NK-92 treated with Interleukin-12 subunit alpha and Interleukin-12 subunit beta, amount 100 ng/mL, for 24 hours (cell line): ENCODE measurements around the gene IGF2.

Experiments
- DNase-seq: peaks from one replicate; lab custom pipeline; 2025; lab: John Stamatoyannopoulos, UW

Gene IGF2

GRCh38 chr11:2122907-2123627, 16.1 kb downstream of the IGF2 start:
- DNase-seq: no peak

DNA sequence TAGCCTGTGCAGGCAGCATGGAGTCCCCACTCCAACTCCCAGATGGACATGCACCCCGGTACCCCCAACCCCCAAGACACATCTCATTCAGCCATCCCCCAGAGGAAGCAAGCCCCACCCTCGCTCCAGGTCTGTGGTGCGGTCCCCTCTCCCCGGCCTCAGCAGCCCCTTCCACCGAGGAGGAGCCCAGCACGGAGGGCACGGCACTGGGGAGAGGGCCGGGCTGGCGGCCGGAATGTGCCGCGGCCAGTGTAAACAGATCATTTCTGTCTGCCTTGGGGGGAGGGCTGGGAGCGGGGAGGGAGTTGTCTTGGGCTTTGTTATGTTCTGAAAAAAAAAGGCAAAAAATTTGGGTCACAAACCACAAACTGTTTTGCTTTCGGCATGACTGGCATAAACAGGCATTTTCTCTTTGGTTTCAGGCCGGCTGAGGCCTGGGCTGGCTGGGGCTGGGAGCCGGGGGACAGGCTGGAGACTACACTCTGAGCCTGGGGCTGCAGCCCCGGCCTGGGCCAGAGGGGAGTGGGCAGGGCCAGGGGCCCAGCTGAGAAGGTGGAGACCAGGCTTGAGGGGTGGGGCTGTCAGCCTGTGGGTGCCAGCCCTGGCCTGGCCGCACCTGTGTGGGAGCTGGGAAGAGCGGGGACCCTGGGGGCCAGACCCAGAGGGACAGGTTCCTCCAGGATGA, 16.8 kb downstream of the IGF2 start:
- DNase-seq: no peak

GRCh38 chr11:2121227-2122130, 17.7 kb downstream of the IGF2 start:
- no peak for DNase-seq

DNA sequence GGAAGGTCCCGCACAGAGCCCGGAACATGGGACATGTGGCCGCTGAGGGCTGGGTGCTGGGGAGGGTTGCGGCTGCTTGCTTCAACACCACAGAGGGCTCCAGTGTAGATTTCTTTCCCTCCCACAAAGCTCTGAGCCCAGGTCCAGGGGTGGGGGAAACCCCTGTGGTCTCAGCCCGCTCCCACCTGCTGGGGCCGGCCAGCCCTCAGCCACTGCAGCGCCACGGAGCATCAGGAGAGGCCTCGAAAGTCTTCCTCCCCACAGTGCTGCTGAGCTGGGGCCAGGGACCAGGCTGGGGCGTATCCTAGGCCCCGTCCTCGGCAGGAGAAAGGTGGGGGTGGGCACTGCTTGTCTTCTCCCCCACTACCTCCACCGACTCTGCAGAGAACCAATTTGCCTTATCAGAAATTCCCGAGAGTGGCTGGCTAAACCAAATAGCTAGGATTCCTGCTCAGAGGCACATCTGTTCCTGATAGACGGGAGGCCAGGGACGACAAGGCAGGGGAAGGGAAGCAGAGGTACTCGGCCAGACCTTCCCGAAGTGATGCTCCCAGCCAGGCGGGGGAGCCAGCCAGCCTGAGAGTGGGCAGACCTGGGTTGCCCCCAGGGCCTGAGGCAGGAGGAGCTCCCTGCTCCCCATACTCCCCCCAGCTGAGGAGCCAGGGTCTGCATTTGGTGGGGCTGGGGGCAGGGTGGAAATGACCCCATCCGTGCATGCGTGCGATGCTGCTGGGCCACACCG, 18.7 kb downstream of the IGF2 start:
- no peak for DNase-seq

GRCh38 chr11:2118677-2119076, 20.5 kb downstream of the IGF2 start:
- DNase-seq: no peak

DNA sequence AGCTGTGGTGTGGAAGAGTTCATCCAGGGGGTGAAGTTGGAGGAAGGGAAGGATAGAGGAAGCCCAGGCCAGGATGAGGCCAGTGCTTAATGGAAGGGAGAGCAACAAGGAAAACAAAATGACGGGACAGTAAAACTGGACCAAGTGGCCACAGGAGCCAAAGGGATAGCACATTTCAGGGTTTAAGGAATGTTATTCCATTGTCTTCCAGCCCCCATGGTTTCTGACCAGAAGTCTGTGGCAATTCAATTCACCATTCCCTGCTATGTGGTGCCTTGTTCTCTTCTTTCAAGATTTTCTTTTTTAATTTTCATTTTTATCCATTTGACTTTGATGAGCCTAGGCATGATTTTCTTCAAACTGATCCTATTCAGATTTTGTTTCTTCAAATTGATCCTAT, 22.5 kb downstream of the IGF2 start:
- DNase-seq: no peak

DNA sequence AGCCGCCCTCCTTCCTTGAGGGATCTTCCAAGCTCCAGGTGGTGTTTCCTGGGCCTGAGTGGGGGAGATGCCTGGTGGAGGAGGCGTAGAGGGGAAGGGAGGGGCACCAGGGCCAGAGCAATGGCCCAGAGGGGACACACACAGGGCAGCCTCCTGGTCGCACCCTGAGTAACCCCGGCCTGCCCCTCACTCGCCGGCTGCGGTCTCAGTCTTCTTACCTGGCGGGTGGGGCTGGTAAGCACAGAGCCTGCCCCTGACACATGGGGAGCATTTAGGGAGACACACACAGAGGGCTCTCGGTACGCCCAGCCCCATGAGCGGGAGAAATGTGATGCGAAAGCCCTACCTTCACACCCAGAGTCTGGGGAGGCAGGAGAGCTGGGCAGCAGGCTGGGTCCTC, 23.9 kb downstream of the IGF2 start:
- DNase-seq: no peak

- DNase-seq: no peak
Observed at GRCh38 chr11:2114430-2115241, 24.6 kb downstream of the IGF2 start.

GRCh38 chr11:2113776-2114175, 25.4 kb downstream of the IGF2 start:
- no peak for DNase-seq

DNA sequence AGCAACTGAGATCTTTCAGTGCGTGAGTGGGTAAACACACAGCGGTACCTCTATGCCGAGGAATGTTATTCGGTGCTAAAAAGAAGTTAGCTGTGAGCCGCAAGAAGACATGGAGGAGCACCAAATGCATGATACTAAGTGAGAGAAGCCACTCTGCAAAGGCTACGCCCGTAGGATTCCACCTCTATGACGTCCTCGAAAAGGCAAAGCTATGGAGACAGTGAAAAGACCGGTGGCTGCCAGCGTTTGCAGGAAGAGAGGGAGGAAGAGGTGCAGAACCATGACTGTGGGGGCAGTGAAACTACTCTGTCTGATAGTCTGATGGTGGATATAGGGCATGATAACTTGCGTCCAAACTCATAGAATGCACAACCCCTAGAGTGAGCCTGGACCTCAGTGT, 28.7 kb downstream of the IGF2 start:
- no peak for DNase-seq

DNA sequence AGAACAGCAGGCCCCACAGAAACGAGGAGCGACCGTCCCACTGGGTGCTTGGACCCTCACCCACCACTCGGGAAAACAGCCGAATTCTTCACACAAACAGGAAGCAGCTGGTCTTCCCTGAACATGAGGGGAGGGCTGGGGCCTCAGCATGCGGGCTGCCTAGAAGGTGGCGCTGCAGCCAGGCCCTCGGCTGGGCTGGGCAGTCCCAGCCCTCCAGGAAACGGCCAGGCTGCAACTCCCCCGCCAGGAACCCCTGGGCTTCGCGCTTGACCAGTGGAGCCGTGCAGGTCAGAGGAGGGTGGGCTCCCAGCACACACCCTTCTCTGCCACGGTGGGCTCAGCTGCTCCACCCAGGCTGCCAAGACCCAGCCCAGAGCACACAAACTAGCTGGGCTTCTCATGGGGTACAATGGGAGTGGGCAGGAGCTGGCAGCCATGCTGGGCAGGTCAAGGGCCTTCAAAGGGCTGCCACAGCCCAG, 29.6 kb downstream of the IGF2 start:
- DNase-seq: no peak

- no peak for DNase-seq
Observed at GRCh38 chr11:2108675-2109491, 30.3 kb downstream of the IGF2 start.

GRCh38 chr11:2107941-2108630, 31.1 kb downstream of the IGF2 start:
- no peak for DNase-seq

- DNase-seq: no peak
Observed at GRCh38 chr11:2107521-2107920, 31.7 kb downstream of the IGF2 start.

GRCh38 chr11:2106583-2107209, 32.5 kb downstream of the IGF2 start:
- DNase-seq: no peak

DNA sequence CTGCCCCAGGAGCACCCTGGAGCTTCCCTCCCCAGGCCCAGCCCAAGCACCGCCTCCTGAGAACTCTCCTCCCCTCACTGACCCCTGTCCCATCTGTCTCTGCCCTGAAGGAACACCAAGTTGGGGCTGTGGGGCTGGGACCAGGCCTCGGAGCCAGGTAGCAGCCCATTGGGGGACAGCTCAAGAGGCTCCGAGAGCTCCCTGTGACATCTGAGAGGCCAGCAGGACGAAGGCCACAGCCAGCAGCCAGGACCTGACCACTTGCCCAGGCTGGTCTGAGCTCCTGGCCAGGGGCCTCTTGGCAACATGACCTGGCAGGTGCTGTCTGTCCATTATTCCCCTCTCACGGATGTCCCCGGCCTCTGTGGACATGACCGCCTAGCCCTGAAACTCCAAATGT, 33.7 kb downstream of the IGF2 start:
- no peak for DNase-seq

- no peak for DNase-seq
Observed at GRCh38 chr11:2104524-2105440, 34.4 kb downstream of the IGF2 start.
